ENCODE results near the gene KDM2A. TPM values are rescaled to one million over a fixed set of nuclear protein-coding genes. Genes with fewer than 3 reads are reported as not detected.

Gene KDM2A
- total and polyA plus RNA-seq, 2 donors (not counting 1 experiment from before 2014, with no cell fraction given) = 132 to 229 TPM

- H3K4me3 Mint-ChIP-seq = no peak overlapping the region
- intact Hi-C loops (cut with micrococcal nuclease) = no loop called here
- Histone ChIP-seq H2AFZ (ENCODE audit: insufficient read depth, low read depth, low read length, poor library complexity, severe bottlenecking) (no peak overlapping the region), H3K27ac (ENCODE audit: low read length in 2 of 2) (no peak overlapping the region), H4K20me1 (ENCODE audit: control insufficient read depth, insufficient read depth, low read length, poor library complexity, severe bottlenecking) (no peaks in the 10 kb centered on the region), H3K27me3 (replicated peaks in 1 of 4; ENCODE audit: control extremely low read depth in 1 of 4, control insufficient read depth in 3 of 4, insufficient read depth in 4 of 4, low read length in 3 of 4) (no peaks in the 10 kb centered on the region), H3K9me3 (ENCODE audit: control extremely low read depth in 1 of 3, control insufficient read depth in 2 of 3, insufficient read depth in 1 of 3, low read length in 2 of 3) (no peaks in the 10 kb centered on the region), H3K9ac (ENCODE audit: low read length) (no peak overlapping the region), H3K4me1 (ENCODE audit: control insufficient read depth in 2 of 2, insufficient read depth in 2 of 2, low read length in 2 of 2) (no peaks in the 10 kb centered on the region), H3K79me2 (ENCODE audit: control insufficient read depth, insufficient read depth, low read length) (no peaks in the 10 kb centered on the region), H3K36me3 (replicated peaks in 1 of 2; ENCODE audit: control extremely low read depth in 1 of 2, control insufficient read depth in 1 of 2, extremely low read depth in 1 of 2, insufficient read depth in 2 of 2, low read length in 1 of 2) (no peaks in the 10 kb centered on the region), H3K4me3 (ENCODE audit: control extremely low read depth in 1 of 5, extremely low read depth in 1 of 5, insufficient read depth in 1 of 5, low read depth in 2 of 5, low read length in 4 of 5) (no peak overlapping the region), H3K4me2 (replicated peaks; ENCODE audit: low read depth, low read length, poor library complexity, severe bottlenecking) (no peak overlapping the region)
- no peak for DNase-seq
- H3K27me3 Mint-ChIP-seq = no peaks in the 10 kb centered on the region
- no peak overlapping the region for H3K27ac Mint-ChIP-seq
- WGBS (ENCODE audit: insufficient coverage) = 80% methylated on average over 7 of the region's 8 CpGs
- H3K9me3 Mint-ChIP-seq (ENCODE audit: insufficient read depth) = no peaks in the 10 kb centered on the region
- ATAC-seq (ENCODE audit: low read depth) = no peak
- TF ChIP-seq EZH2 (IDR thresholded peaks at IDR 0.05; ENCODE audit: borderline replicate concordance, insufficient read depth, low read depth, low read length, poor library complexity, severe bottlenecking) (no peak), CTCF (IDR thresholded peaks at IDR 0.05) (no peak)
- POLR2A ChIA-PET = no interaction called here
- CTCF ChIA-PET = interaction anchor here (0.6 kb wide), 1 partner anchor 292 kb away, joined by 4 read pairs; no protein-coding TSS in a partner anchor
- no peaks in the 10 kb centered on the region for H3K4me1 Mint-ChIP-seq
Measured at GRCh38 chr11:67090717-67091116, 28.3 kb upstream of the KDM2A start.

- Mint-ChIP-seq H3K9me3 (ENCODE audit: insufficient read depth) (no peaks in the 10 kb centered on the region), H3K27ac (no peak overlapping the region), H3K4me1 (peaks cover 9% of the 10 kb centered on the region), H3K27me3 (no peaks in the 10 kb centered on the region), H3K4me3 (no peak overlapping the region)
- 100% methylated on average over 1 of the region's 1 CpG for WGBS (ENCODE audit: insufficient coverage)
- no peak overlapping the region for H3K27ac ChIP-seq (ENCODE audit: low read length in 2 of 2)
- no peak overlapping the region for H3K4me2 ChIP-seq (replicated peaks; ENCODE audit: low read depth, low read length, poor library complexity, severe bottlenecking)
- no peaks in the 10 kb centered on the region for H3K27me3 ChIP-seq (replicated peaks in 1 of 4; ENCODE audit: control extremely low read depth in 1 of 4, control insufficient read depth in 3 of 4, insufficient read depth in 4 of 4, low read length in 3 of 4)
- POLR2A ChIA-PET = interaction anchor here (0.7 kb wide), 1 partner anchor 21 kb away, joined by 3 read pairs; no protein-coding TSS in a partner anchor
- no peak for ATAC-seq (ENCODE audit: low read depth)
- no peaks in the 10 kb centered on the region for H4K20me1 ChIP-seq (ENCODE audit: control insufficient read depth, insufficient read depth, low read length, poor library complexity, severe bottlenecking)
- H3K4me3 ChIP-seq (ENCODE audit: control extremely low read depth in 1 of 5, extremely low read depth in 1 of 5, insufficient read depth in 1 of 5, low read depth in 2 of 5, low read length in 4 of 5) = no peak overlapping the region
- TF ChIP-seq CTCF (IDR thresholded peaks at IDR 0.05) (no peak), EZH2 (IDR thresholded peaks at IDR 0.05; ENCODE audit: borderline replicate concordance, insufficient read depth, low read depth, low read length, poor library complexity, severe bottlenecking) (no peak)
- no peaks in the 10 kb centered on the region for H3K36me3 ChIP-seq (replicated peaks in 1 of 2; ENCODE audit: control extremely low read depth in 1 of 2, control insufficient read depth in 1 of 2, extremely low read depth in 1 of 2, insufficient read depth in 2 of 2, low read length in 1 of 2)
- H3K9ac ChIP-seq (ENCODE audit: low read length) = no peak overlapping the region
- CTCF ChIA-PET = interaction anchor here (0.6 to 1.5 kb wide), 6 partner anchors 20 to 479 kb away, joined by 3 to 11 read pairs (median 4); partner anchors contain the start of gene KDM2A
- intact Hi-C loops (cut with micrococcal nuclease) = no loop called here
- H3K9me3 ChIP-seq (ENCODE audit: control extremely low read depth in 1 of 3, control insufficient read depth in 2 of 3, insufficient read depth in 1 of 3, low read length in 2 of 3) = no peaks in the 10 kb centered on the region
- H3K79me2 ChIP-seq (ENCODE audit: control insufficient read depth, insufficient read depth, low read length) = no peaks in the 10 kb centered on the region
- no peak for DNase-seq
- peaks cover 0 to 6% of the 10 kb centered on the region in 2 donors for H3K4me1 ChIP-seq (ENCODE audit: control insufficient read depth in 2 of 2, insufficient read depth in 2 of 2, low read length in 2 of 2)
- no peak overlapping the region for H2AFZ ChIP-seq (ENCODE audit: insufficient read depth, low read depth, low read length, poor library complexity, severe bottlenecking)
Measured at GRCh38 chr11:67095214-67095507, 23.9 kb upstream of the KDM2A start.

Measured in B cell (primary cell).